G401 (cell line): ENCODE data around the gene PIEZO1. TPM values are rescaled to one million over a fixed set of nuclear protein-coding genes. Genes with fewer than 3 reads are reported as not detected.

Experiments used
- DNase-seq: peaks from one replicate; pipeline ENCODE4 v3.0.0-alpha.2; 2015; ENCODE audit warnings: low spot score
- in situ Hi-C: cut with HindIII; loops from 2 replicates; pipeline ENCODE4 v1.10.0; 2016; ENCODE audit warnings: low sequenced_read_pairs, mixed read lengths
- total RNA-seq: library from RNA; depleted of rRNA; stranded (reverse); fragments of >200 nt; shearing (Covaris generic); gene quantifications from 2 replicates; pipeline ENCODE4 v1.2.3, GENCODE V29; 2014

PIEZO1 gene
- total RNA-seq, 1 experiment from 2014 or later = 75.6 TPM

GRCh38 chr16:88716201-88716600, 68.8 kb downstream of the PIEZO1 start:
- DNase-seq = no peak
- in situ Hi-C loops = no loop called here

GRCh38 chr16:88715312-88716190, 69.5 kb downstream of the PIEZO1 start:
- no peak for DNase-seq
- in situ Hi-C loops = no loop called here

- in situ Hi-C loops = no loop called here
- no peak for DNase-seq
These were observed 70.4 kb downstream of the PIEZO1 start for GRCh38 chr16:88714420-88715302.

GRCh38 chr16:88713568-88714419, 71.2 kb downstream of the PIEZO1 start:
- in situ Hi-C loops = no loop called here
- DNase-seq = no peak

- DNase-seq = no peak
- in situ Hi-C loops = no loop called here
These were observed 72.0 kb downstream of the PIEZO1 start for GRCh38 chr16:88713054-88713453.

- in situ Hi-C loops = no loop called here
These were observed 72.5 kb downstream of the PIEZO1 start for GRCh38 chr16:88712362-88712979.

GRCh38 chr16:88711750-88712340, 73.2 kb downstream of the PIEZO1 start:
- in situ Hi-C loops = no loop called here
- no peak for DNase-seq

More at GRCh38 chr16:88712362-88712979, 72.5 kb downstream of the PIEZO1 start:
- DNase-seq = no peak

- in situ Hi-C loops = no loop called here
- DNase-seq = no peak
These were observed 74.5 kb downstream of the PIEZO1 start for GRCh38 chr16:88710556-88710955.

GRCh38 chr16:88706965-88707826, 77.8 kb downstream of the PIEZO1 start:
- DNase-seq = no peak
- in situ Hi-C loops = no loop called here

GRCh38 chr16:88706229-88706964, 78.6 kb downstream of the PIEZO1 start, which contains the start of the genes CTU2 and RNF166:
TSS of gene CTU2 (plus strand) at chr16:88706503. CDS start at chr16:88706531, 28 bp downstream.
TSS of gene RNF166 (minus strand) at chr16:88706408. CDS start at chr16:88706325, 83 bp downstream.
- DNase-seq = peak; percentile 80
- in situ Hi-C loops = no loop called here

- DNase-seq = no peak
- in situ Hi-C loops = no loop called here
These were observed 79.2 kb downstream of the PIEZO1 start for GRCh38 chr16:88705801-88706228.

- in situ Hi-C loops = no loop called here
- DNase-seq = no peak
These were observed 79.8 kb downstream of the PIEZO1 start for GRCh38 chr16:88705076-88705684.

GRCh38 chr16:88703486-88704309, 81.3 kb downstream of the PIEZO1 start:
- no peak for DNase-seq
- in situ Hi-C loops = no loop called here

- in situ Hi-C loops = no loop called here
- DNase-seq = no peak
These were observed 82.4 kb downstream of the PIEZO1 start for GRCh38 chr16:88702371-88703210.
